IPS-18a (cell line): ENCODE measurements around the gene SLC35F1.
A peak's percentile ranks its signal among the peaks of the same experiment; 100 is the strongest.

Source experiments
- H3K27ac ChIP-seq: one replicate; pipeline ENCODE4 v1.5.1; 2013; ENCODE audit warnings: low read length
- H3K27me3 ChIP-seq: one replicate; pipeline ENCODE4 v1.6.1; 2013; ENCODE audit warnings: mild to moderate bottlenecking, low read length; ENCODE audit not compliant: control insufficient read depth, insufficient read depth
- H3K36me3 ChIP-seq: one replicate; pipeline ENCODE4 v1.6.1; 2013; ENCODE audit warnings: low read depth, low read length; ENCODE audit not compliant: control insufficient read depth
- H3K4me1 ChIP-seq: one replicate; pipeline ENCODE4 v1.6.1; 2013; ENCODE audit warnings: low read depth, low read length; ENCODE audit not compliant: control insufficient read depth
- H3K4me3 ChIP-seq: one replicate; pipeline ENCODE4 v1.5.1; 2013; ENCODE audit warnings: low read length
- H3K9ac ChIP-seq: one replicate; pipeline ENCODE4 v1.6.1; 2013; ENCODE audit warnings: mild to moderate bottlenecking, low read length, moderate library complexity
- H3K9me3 ChIP-seq: one replicate; pipeline ENCODE4 v1.6.1; 2013; ENCODE audit warnings: low read depth, low read length; ENCODE audit not compliant: control insufficient read depth

SLC35F1 gene

GRCh38 chr6:118168421-118168820 is 261.4 kb downstream of the SLC35F1 start:
- no peaks in the 10 kb centered on the region for H3K27me3 ChIP-seq
- H3K36me3 ChIP-seq, result no peaks in the 10 kb centered on the region
- H3K4me1 ChIP-seq, result no peaks in the 10 kb centered on the region
- no peak overlapping the region for H3K27ac ChIP-seq
- no peaks in the 10 kb centered on the region for H3K9me3 ChIP-seq
- H3K9ac ChIP-seq, result no peak overlapping the region
- H3K4me3 ChIP-seq, result no peak overlapping the region

- no peak overlapping the region for H3K4me3 ChIP-seq
- H3K27me3 ChIP-seq, result no peaks in the 10 kb centered on the region
- H3K4me1 ChIP-seq, result no peaks in the 10 kb centered on the region
- H3K9me3 ChIP-seq, result peaks cover 4% of the 10 kb centered on the region
- no peak overlapping the region for H3K9ac ChIP-seq
- H3K27ac ChIP-seq, result no peak overlapping the region
- H3K36me3 ChIP-seq, result no peaks in the 10 kb centered on the region
Measured at GRCh38 chr6:118171852-118172251, 264.8 kb downstream of the SLC35F1 start.

- H3K9me3 ChIP-seq, result peaks cover 4% of the 10 kb centered on the region
- no peak overlapping the region for H3K9ac ChIP-seq
- no peak overlapping the region for H3K4me3 ChIP-seq
- H3K36me3 ChIP-seq, result no peaks in the 10 kb centered on the region
- H3K27me3 ChIP-seq, result no peaks in the 10 kb centered on the region
- H3K4me1 ChIP-seq, result no peaks in the 10 kb centered on the region
- H3K27ac ChIP-seq, result no peak overlapping the region
Measured at GRCh38 chr6:118174071-118174470, 267.0 kb downstream of the SLC35F1 start.

- Histone ChIP-seq H3K4me3 (no peak overlapping the region), H3K9me3 (peaks cover 4% of the 10 kb centered on the region), H3K27me3 (no peaks in the 10 kb centered on the region), H3K9ac (no peak overlapping the region), H3K36me3 (no peaks in the 10 kb centered on the region), H3K4me1 (no peaks in the 10 kb centered on the region), H3K27ac (no peak overlapping the region)
Measured at GRCh38 chr6:118177720-118178119, 270.7 kb downstream of the SLC35F1 start.

- Histone ChIP-seq H3K27me3 (no peaks in the 10 kb centered on the region), H3K27ac (no peak overlapping the region), H3K9me3 (no peaks in the 10 kb centered on the region), H3K4me1 (no peaks in the 10 kb centered on the region), H3K4me3 (no peak overlapping the region), H3K9ac (no peak overlapping the region), H3K36me3 (no peaks in the 10 kb centered on the region)
Measured at GRCh38 chr6:118179048-118179447, 272.0 kb downstream of the SLC35F1 start.

GRCh38 chr6:118186672-118187567 is 279.9 kb downstream of the SLC35F1 start:
- Histone ChIP-seq H3K4me3 (no peak overlapping the region), H3K27me3 (no peaks in the 10 kb centered on the region), H3K4me1 (no peaks in the 10 kb centered on the region), H3K27ac (no peak overlapping the region), H3K9ac (no peak overlapping the region), H3K9me3 (no peaks in the 10 kb centered on the region), H3K36me3 (no peaks in the 10 kb centered on the region)

- Histone ChIP-seq H3K9ac (no peak overlapping the region), H3K36me3 (no peaks in the 10 kb centered on the region), H3K9me3 (no peaks in the 10 kb centered on the region), H3K4me3 (no peak overlapping the region), H3K27ac (no peak overlapping the region), H3K4me1 (no peaks in the 10 kb centered on the region), H3K27me3 (no peaks in the 10 kb centered on the region)
Measured at GRCh38 chr6:118187568-118188164, 280.6 kb downstream of the SLC35F1 start.

GRCh38 chr6:118188561-118188960 is 281.5 kb downstream of the SLC35F1 start:
- Histone ChIP-seq H3K27me3 (no peaks in the 10 kb centered on the region), H3K9me3 (no peaks in the 10 kb centered on the region), H3K9ac (no peak overlapping the region), H3K4me1 (no peaks in the 10 kb centered on the region), H3K36me3 (no peaks in the 10 kb centered on the region), H3K4me3 (no peak overlapping the region), H3K27ac (no peak overlapping the region)

GRCh38 chr6:118197539-118197938 is 290.5 kb downstream of the SLC35F1 start:
- H3K9me3 ChIP-seq, result no peaks in the 10 kb centered on the region
- no peak overlapping the region for H3K27ac ChIP-seq
- H3K27me3 ChIP-seq, result no peaks in the 10 kb centered on the region
- peak overlapping the region; percentile 33 for H3K9ac ChIP-seq
- H3K4me3 ChIP-seq, result peak overlapping the region; percentile 31
- H3K36me3 ChIP-seq, result no peaks in the 10 kb centered on the region
- H3K4me1 ChIP-seq, result peaks cover 29% of the 10 kb centered on the region

GRCh38 chr6:118198746-118199145 is 291.7 kb downstream of the SLC35F1 start:
- no peaks in the 10 kb centered on the region for H3K9me3 ChIP-seq
- H3K4me3 ChIP-seq, result no peak overlapping the region
- H3K36me3 ChIP-seq, result no peaks in the 10 kb centered on the region
- no peaks in the 10 kb centered on the region for H3K27me3 ChIP-seq
- H3K9ac ChIP-seq, result no peak overlapping the region
- H3K4me1 ChIP-seq, result peaks cover 29% of the 10 kb centered on the region
- no peak overlapping the region for H3K27ac ChIP-seq

GRCh38 chr6:118200160-118200559 is 293.1 kb downstream of the SLC35F1 start:
- H3K4me3 ChIP-seq, result no peak overlapping the region
- no peaks in the 10 kb centered on the region for H3K9me3 ChIP-seq
- H3K27me3 ChIP-seq, result no peaks in the 10 kb centered on the region
- H3K4me1 ChIP-seq, result peaks cover 29% of the 10 kb centered on the region
- no peaks in the 10 kb centered on the region for H3K36me3 ChIP-seq
- H3K9ac ChIP-seq, result no peak overlapping the region
- no peak overlapping the region for H3K27ac ChIP-seq

GRCh38 chr6:118202517-118202916 is 295.5 kb downstream of the SLC35F1 start:
- no peak overlapping the region for H3K27ac ChIP-seq
- no peaks in the 10 kb centered on the region for H3K27me3 ChIP-seq
- peaks cover 16% of the 10 kb centered on the region for H3K4me1 ChIP-seq
- no peaks in the 10 kb centered on the region for H3K9me3 ChIP-seq
- H3K9ac ChIP-seq, result no peak overlapping the region
- no peaks in the 10 kb centered on the region for H3K36me3 ChIP-seq
- no peak overlapping the region for H3K4me3 ChIP-seq
